ENCODE data around the gene DCPS. TPM values are rescaled to one million over a fixed set of nuclear protein-coding genes. Genes with fewer than 3 reads are reported as not detected.
"Not testable (repeated sequence)": the region's sequence is repeated elsewhere in the genome, so short reads cannot be mapped to it uniquely, and the experiment has no call there.

DCPS gene
- total RNA-seq, 2 donors from 2014 or later = 10.9 to 21.9 TPM

- intact Hi-C loops (cut with DNase I, micrococcal nuclease) = no loop called here
- DNase-seq (peak; percentile 39 to 54), ATAC-seq (peak; percentile 39)
Observed at GRCh38 chr11:126366064-126366822, 62.4 kb downstream of the DCPS start.

- peak; percentile 68 to 91 for DNase-seq
- intact Hi-C loops (cut with DNase I, micrococcal nuclease) = not testable (repeated sequence)
- ATAC-seq = peak; percentile 83
Observed at GRCh38 chr11:126366823-126367654, 63.2 kb downstream of the DCPS start.

- ATAC-seq; intact Hi-C loops (cut with DNase I, micrococcal nuclease): not testable (repeated sequence)
- DNase-seq = peak in 1 of 2 donors; percentile 20
Observed at GRCh38 chr11:126367806-126368205, 63.9 kb downstream of the DCPS start.

GRCh38 chr11:126368336-126369119, 64.7 kb downstream of the DCPS start:
- peak; percentile 47 to 50 for DNase-seq
- peak; percentile 17 for ATAC-seq
- intact Hi-C loops (cut with DNase I, micrococcal nuclease) = not testable (repeated sequence)

GRCh38 chr11:126370016-126370415, 66.2 kb downstream of the DCPS start:
- DNase-seq (no peak), ATAC-seq (no peak)
- intact Hi-C loops (cut with DNase I, micrococcal nuclease) = no loop called here

- ATAC-seq = no peak
- intact Hi-C loops (cut with DNase I, micrococcal nuclease) = no loop called here
- no peak for DNase-seq
Observed at GRCh38 chr11:126371595-126371994, 67.7 kb downstream of the DCPS start.

GRCh38 chr11:126373389-126374066, 69.7 kb downstream of the DCPS start:
- intact Hi-C loops (cut with DNase I, micrococcal nuclease); ATAC-seq: not testable (repeated sequence)
- peak in 1 of 2 donors; percentile 8 for DNase-seq

- ATAC-seq = not testable (repeated sequence)
Observed at GRCh38 chr11:126374562-126375300, 70.9 kb downstream of the DCPS start.

GRCh38 chr11:126375726-126376125, 71.9 kb downstream of the DCPS start:
- DNase-seq = peak in 1 of 2 donors; percentile 12
- intact Hi-C loops (cut with DNase I, micrococcal nuclease) = no loop called here
- ATAC-seq = peak; percentile 33

More at GRCh38 chr11:126374562-126375300, 70.9 kb downstream of the DCPS start:
- intact Hi-C loops (cut with DNase I, micrococcal nuclease) = not testable (repeated sequence)
- DNase-seq = peak in 1 of 2 donors; percentile 19

GRCh38 chr11:126378763-126379162, 74.9 kb downstream of the DCPS start:
- ATAC-seq (no peak), DNase-seq (no peak)
- intact Hi-C loops (cut with DNase I, micrococcal nuclease) = no loop called here

- no peak for DNase-seq
- ATAC-seq = no peak
- intact Hi-C loops (cut with DNase I, micrococcal nuclease) = no loop called here
Observed at GRCh38 chr11:126380909-126381308, 77.0 kb downstream of the DCPS start.

GRCh38 chr11:126381960-126382359, 78.1 kb downstream of the DCPS start:
- DNase-seq; intact Hi-C loops (cut with DNase I, micrococcal nuclease): not testable (repeated sequence)
- ATAC-seq = peak; percentile 11

GRCh38 chr11:126382641-126383040, 78.8 kb downstream of the DCPS start:
- intact Hi-C loops (cut with DNase I, micrococcal nuclease); DNase-seq: not testable (repeated sequence)
- ATAC-seq = peak; percentile 32

- ATAC-seq (no peak), DNase-seq (no peak)
- intact Hi-C loops (cut with DNase I, micrococcal nuclease) = no loop called here
Observed at GRCh38 chr11:126383339-126384335, 79.8 kb downstream of the DCPS start.

- DNase-seq (peak; percentile 53 to 83), ATAC-seq (peak; percentile 75)
- intact Hi-C loops (cut with DNase I, micrococcal nuclease) = no loop called here
Observed at GRCh38 chr11:126384449-126385070, 80.7 kb downstream of the DCPS start.

Data from left colon (tissue), 2 donors.